SU-DHL-6 (cell line): Measurements from ENCODE around the gene NACA2.

Experiments
- H2AFZ ChIP-seq: fragments of 200-600 bp; sonication (generic); 2 replicates; pipeline ENCODE4 v1.6.1; 2014; ENCODE audit warnings: low read depth, mild to moderate bottlenecking, moderate library complexity, mixed read lengths, antibody characterized with exemption, low read length; ENCODE audit not compliant: severe bottlenecking
- H3F3A ChIP-seq: fragments of 200-600 bp; shearing (Covaris generic); 2 replicates; pipeline ENCODE4 v1.6.0; 2016; ENCODE audit warnings: antibody characterized with exemption, mild to moderate bottlenecking; ENCODE audit not compliant: insufficient read depth
- H3K27ac ChIP-seq: fragments of 200-600 bp; sonication (generic); 2 replicates; pipeline ENCODE4 v1.5.1; 2016; ENCODE audit warnings: low read depth, mild to moderate bottlenecking, low read length, moderate library complexity, mixed read lengths
- H3K27me3 ChIP-seq: fragments of 200-600 bp; sonication (generic), shearing (Covaris generic); 2 replicates; pipeline ENCODE4 v1.6.0; 2014; ENCODE audit warnings: mild to moderate bottlenecking, low read length
- H3K36me3 ChIP-seq: fragments of 200-600 bp; sonication (generic); 2 replicates; pipeline ENCODE4 v1.6.1; 2014; ENCODE audit warnings: mild to moderate bottlenecking, low read length, mixed read lengths
- H3K4me2 ChIP-seq: fragments of 300-600, 200-600 bp; shearing (Covaris generic), sonication (generic); 2 replicates; pipeline ENCODE4 v1.6.0; 2014; ENCODE audit warnings: low read length, low read depth, mild to moderate bottlenecking; ENCODE audit not compliant: poor library complexity, severe bottlenecking
- H3K4me3 ChIP-seq: fragments of 200-600 bp; sonication (generic); 2 replicates; pipeline ENCODE4 v1.5.1; 2014; ENCODE audit warnings: antibody characterized with exemption, low read length, mild to moderate bottlenecking, mixed read lengths; ENCODE audit not compliant: insufficient read depth, poor library complexity, severe bottlenecking
- H3K79me2 ChIP-seq: fragments of 200-600 bp; sonication (generic); 2 replicates; pipeline ENCODE4 v1.6.1; 2014; ENCODE audit warnings: mild to moderate bottlenecking, low read length, moderate library complexity; ENCODE audit not compliant: insufficient read depth
- H3K9ac ChIP-seq: fragments of 200-600 bp; sonication (generic); 2 replicates; pipeline ENCODE4 v1.7.0; 2014; ENCODE audit warnings: mild to moderate bottlenecking, low read length
- H3K9me2 ChIP-seq: fragments of 200-600 bp; sonication (generic); replicated peaks from 2 replicates; pipeline ENCODE4 v1.6.1; 2014; ENCODE audit warnings: low read length; ENCODE audit not compliant: insufficient read depth
- H3K9me3 ChIP-seq: fragments of 200-600 bp; sonication (generic); 2 replicates; pipeline ENCODE4 v1.6.1; 2014; ENCODE audit warnings: low read length, mixed read lengths; ENCODE audit not compliant: insufficient read depth
- H4K20me1 ChIP-seq: fragments of 200-600 bp; sonication (generic); 2 replicates; pipeline ENCODE4 v1.6.1; 2014; ENCODE audit warnings: low read depth, mild to moderate bottlenecking, antibody characterized with exemption, low read length, moderate library complexity, mixed read lengths
- CTCF ChIP-seq: fragments of 200-600 bp; sonication (generic); IDR thresholded peaks from one replicate; pipeline ENCODE4 v1.5.1; 2017; ENCODE audit warnings: antibody characterized with exemption, mild to moderate bottlenecking, low read length, moderate library complexity; ENCODE audit not compliant: insufficient read depth, poor library complexity, severe bottlenecking
- EZH2phosphoT487 ChIP-seq: fragments of 200-600 bp; sonication (generic), shearing (Covaris generic); conservative IDR thresholded peaks from 2 replicates; pipeline ENCODE4 v1.6.1; 2018; ENCODE audit warnings: mild to moderate bottlenecking, antibody characterized with exemption, low read length, moderate library complexity, mixed read lengths

Gene NACA2

GRCh38 chr17:61579961-61580360 is 11.1 kb downstream of the NACA2 start:
- Histone ChIP-seq H3K79me2 (no peaks in the 10 kb centered on the region), H3K4me2 (no peak overlapping the region), H3K9me2 (no peaks in the 10 kb centered on the region), H3K36me3 (no peaks in the 10 kb centered on the region), H3F3A (no peaks in the 10 kb centered on the region), H2AFZ (no peak overlapping the region), H3K9me3 (no peaks in the 10 kb centered on the region), H3K9ac (no peak overlapping the region), H3K27me3 (no peaks in the 10 kb centered on the region), H3K27ac (no peak overlapping the region), H3K4me3 (no peak overlapping the region), H4K20me1 (no peaks in the 10 kb centered on the region)
- no peak for TF ChIP-seq EZH2phosphoT487
- TF ChIP-seq CTCF, result no peak

GRCh38 chr17:61579347-61579746 is 11.7 kb downstream of the NACA2 start:
- H3K9ac ChIP-seq, result no peak overlapping the region
- no peaks in the 10 kb centered on the region for H3K9me2 ChIP-seq
- TF ChIP-seq EZH2phosphoT487 (no peak), CTCF (no peak)
- no peaks in the 10 kb centered on the region for H3F3A ChIP-seq
- no peaks in the 10 kb centered on the region for H3K79me2 ChIP-seq
- no peaks in the 10 kb centered on the region for H3K36me3 ChIP-seq
- no peaks in the 10 kb centered on the region for H3K9me3 ChIP-seq
- H4K20me1 ChIP-seq, result no peaks in the 10 kb centered on the region
- H3K27me3 ChIP-seq, result no peaks in the 10 kb centered on the region
- H2AFZ ChIP-seq, result no peak overlapping the region
- no peak overlapping the region for H3K4me3 ChIP-seq
- H3K27ac ChIP-seq, result no peak overlapping the region
- H3K4me2 ChIP-seq, result no peak overlapping the region

GRCh38 chr17:61578645-61579044 is 12.4 kb downstream of the NACA2 start:
- H3K9me2 ChIP-seq, result no peaks in the 10 kb centered on the region
- no peak overlapping the region for H3K9ac ChIP-seq
- no peaks in the 10 kb centered on the region for H3K27me3 ChIP-seq
- no peak overlapping the region for H3K4me3 ChIP-seq
- no peaks in the 10 kb centered on the region for H3K79me2 ChIP-seq
- H3K9me3 ChIP-seq, result no peaks in the 10 kb centered on the region
- H3K4me2 ChIP-seq, result no peak overlapping the region
- H2AFZ ChIP-seq, result no peak overlapping the region
- H4K20me1 ChIP-seq, result no peaks in the 10 kb centered on the region
- H3K27ac ChIP-seq, result no peak overlapping the region
- TF ChIP-seq EZH2phosphoT487 (no peak), CTCF (no peak)
- H3F3A ChIP-seq, result no peaks in the 10 kb centered on the region
- H3K36me3 ChIP-seq, result no peaks in the 10 kb centered on the region

- no peaks in the 10 kb centered on the region for H3F3A ChIP-seq
- H3K36me3 ChIP-seq, result no peaks in the 10 kb centered on the region
- no peak overlapping the region for H2AFZ ChIP-seq
- H3K79me2 ChIP-seq, result no peaks in the 10 kb centered on the region
- H3K9me3 ChIP-seq, result no peaks in the 10 kb centered on the region; the same call in 1 of the 2 replicates
- H4K20me1 ChIP-seq, result no peaks in the 10 kb centered on the region
- no peak overlapping the region for H3K27ac ChIP-seq
- no peaks in the 10 kb centered on the region for H3K27me3 ChIP-seq
- H3K4me2 ChIP-seq, result no peak overlapping the region
- H3K4me3 ChIP-seq, result no peak overlapping the region
- no peak for TF ChIP-seq CTCF
- TF ChIP-seq EZH2phosphoT487, result no peak
- no peaks in the 10 kb centered on the region for H3K9me2 ChIP-seq
- no peak overlapping the region for H3K9ac ChIP-seq
Observed at GRCh38 chr17:61575983-61576382, 15.0 kb downstream of the NACA2 start.
